NCI-H2029 (cell line): ENCODE results near the gene CPNE2.

ENCODE experiments used
- DNase-seq: peaks from one replicate; lab custom pipeline; 2025; lab: John Stamatoyannopoulos, UW

Gene CPNE2

DNA sequence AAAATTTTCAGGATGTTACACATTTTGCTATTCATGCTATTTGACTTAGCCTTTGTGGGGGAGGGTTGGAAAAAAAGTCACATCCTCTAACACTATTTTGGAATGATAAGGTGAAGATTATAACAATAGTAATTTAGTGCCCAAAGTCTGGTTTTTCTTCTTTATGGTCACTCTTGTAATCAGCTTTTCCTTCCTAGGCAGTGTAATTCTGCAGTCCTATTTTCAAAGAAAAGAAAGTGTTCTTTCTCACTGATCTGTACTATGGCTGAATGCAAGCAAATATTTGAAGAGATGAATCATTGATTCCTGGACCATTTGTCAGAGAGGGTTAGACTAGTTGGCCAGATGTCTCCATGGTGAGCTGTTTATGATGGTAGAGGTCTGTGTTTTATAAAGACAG lies 102.1 kb downstream of the CPNE2 start:
- no peak for DNase-seq

DNA sequence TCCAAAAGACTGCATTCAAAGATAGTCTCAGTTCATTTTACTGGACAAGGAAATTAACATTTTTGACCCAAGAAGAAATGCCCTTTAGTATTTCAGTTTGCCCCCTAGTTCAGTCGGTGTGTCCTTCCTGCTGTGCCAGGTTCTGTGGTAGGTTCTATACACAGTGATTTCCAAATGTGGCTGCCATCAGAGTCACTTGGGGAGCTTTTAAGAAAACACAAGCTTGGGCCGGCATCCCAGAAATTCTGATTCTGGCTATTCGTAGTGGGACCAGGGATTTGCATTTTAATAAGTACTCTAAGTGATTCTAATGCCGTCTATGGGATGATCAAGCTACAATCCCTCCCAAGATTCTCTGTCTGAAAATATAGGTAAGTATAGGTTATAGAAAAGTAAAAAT lies 103.9 kb downstream of the CPNE2 start:
- no peak for DNase-seq

DNA sequence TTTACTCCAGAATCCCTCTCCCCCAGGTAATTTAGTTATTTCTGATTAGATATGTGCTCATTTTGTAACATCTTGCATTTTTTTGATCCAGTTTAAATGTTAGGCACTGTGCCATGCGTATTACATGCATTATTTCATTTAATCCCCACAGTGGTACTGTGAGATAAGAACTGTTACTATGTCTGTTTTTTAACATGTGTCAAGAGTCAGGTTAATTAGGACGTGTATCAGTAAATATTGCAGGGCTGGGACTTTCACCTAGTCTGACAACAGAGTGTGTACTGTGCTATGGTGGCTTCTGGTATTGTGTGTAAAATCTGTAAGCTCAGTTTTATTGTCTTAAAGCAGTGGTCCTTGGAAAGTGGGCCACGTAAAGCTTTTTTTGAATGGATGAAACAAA lies 104.4 kb downstream of the CPNE2 start:
- no peak for DNase-seq
